LNCAP (cell line): ENCODE results near the gene RUNX3.

ENCODE experiments used
- CTCF ChIP-seq: fragments of 450-650 bp; IDR thresholded peaks from 2 replicates; pipeline ENCODE4 v1.5.1; 2017; ENCODE audit warnings: mild to moderate bottlenecking

RUNX3 gene

GRCh38 chr1:24894002-24894401 lies 36.1 kb downstream of the RUNX3 start:
- no peak for TF ChIP-seq CTCF

- no peak for TF ChIP-seq CTCF
Observed at GRCh38 chr1:24893431-24893830, 36.6 kb downstream of the RUNX3 start.

GRCh38 chr1:24892188-24893153 lies 37.6 kb downstream of the RUNX3 start:
- TF ChIP-seq CTCF, result no peak

GRCh38 chr1:24890887-24891286 lies 39.2 kb downstream of the RUNX3 start:
- TF ChIP-seq CTCF, result no peak

GRCh38 chr1:24888971-24889676 lies 41.0 kb downstream of the RUNX3 start:
- no peak for TF ChIP-seq CTCF

GRCh38 chr1:24888061-24888970 lies 41.8 kb downstream of the RUNX3 start:
- TF ChIP-seq CTCF, result no peak

- no peak for TF ChIP-seq CTCF
Observed at GRCh38 chr1:24886241-24886640, 43.8 kb downstream of the RUNX3 start.
